Erythroblast (primary cell): ENCODE data around the gene CKS2.

Experiments used
- GATA1 ChIP-seq: IDR thresholded peaks from 2 replicates; pipeline ENCODE4 v1.6.1; 2011; ENCODE audit warnings: low read depth, mild to moderate bottlenecking, control low read depth, low read length, moderate library complexity
- POLR2A ChIP-seq: IDR thresholded peaks from 2 replicates; pipeline ENCODE4 v1.6.1; 2011; ENCODE audit warnings: mild to moderate bottlenecking, low read length

DNA sequence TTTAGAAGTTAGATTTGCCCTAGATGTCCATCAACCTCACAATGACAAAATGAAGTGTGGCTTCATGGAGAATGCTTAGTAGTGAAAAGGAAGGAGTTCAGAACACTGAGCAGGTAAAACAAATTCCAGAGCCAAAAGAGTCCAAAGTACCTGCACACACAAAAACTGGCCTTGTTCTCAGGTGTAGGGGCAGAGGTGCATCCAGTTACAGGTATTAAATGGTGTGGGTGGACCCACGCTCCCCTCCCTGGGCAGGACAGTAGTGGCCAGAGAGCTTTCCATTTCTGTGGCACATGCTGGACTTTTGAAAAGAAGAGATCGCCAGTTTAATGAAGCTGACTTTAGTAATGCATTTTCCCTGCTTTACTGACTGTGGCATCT lies 54.5 kb downstream of the CKS2 start:
- TF ChIP-seq POLR2A (no peak), GATA1 (no peak)
